Measurements from ENCODE around the gene MYLK. TPM values are rescaled to one million over a fixed set of nuclear protein-coding genes. Genes with fewer than 3 reads are reported as not detected.

MYLK gene
- total and polyA plus RNA-seq, 2 of the 4 experiments (the other 2 are of a cell fraction), result 299 to 484 TPM

- Histone ChIP-seq H3K79me1 (ENCODE audit: low read depth in 1 of 2, low read length in 2 of 2) (peaks cover 37 to 84% of the 10 kb centered on the region in 2 experiments), H3K36me3 (ENCODE audit: control insufficient read depth, insufficient read depth, low read length) (peaks cover 49% of the 10 kb centered on the region), H2AK9ac (replicated peaks; ENCODE audit: low read depth, low read length, poor library complexity) (no peak overlapping the region), H3K14ac (replicated peaks; ENCODE audit: low read depth, low read length) (no peak overlapping the region), H2BK5ac (ENCODE audit: low read depth, low read length, poor library complexity, severe bottlenecking) (no peak overlapping the region), H2BK20ac (ENCODE audit: low read depth, low read length) (no peak overlapping the region), H3K4me2 (ENCODE audit: low read depth, low read length) (no peak overlapping the region; the same call in 1 of the 2 replicates), H3K18ac (ENCODE audit: low read depth, low read length) (no peak overlapping the region), H3K27ac (ENCODE audit: insufficient read depth, low read length) (no peak overlapping the region), H3K9me3 (ENCODE audit: control insufficient read depth, insufficient read depth, low read length) (no peaks in the 10 kb centered on the region), H3K4ac (ENCODE audit: low read depth, low read length) (peak overlapping the region; percentile 34; the same call in 1 of the 2 replicates), H4K20me1 (ENCODE audit: insufficient read depth, low read length) (no peaks in the 10 kb centered on the region), H3K27me3 (ENCODE audit: control insufficient read depth, insufficient read depth, low read length) (no peaks in the 10 kb centered on the region), H3K9ac (ENCODE audit: low read depth, low read length) (no peak overlapping the region), H2BK120ac (ENCODE audit: low read depth, low read length) (no peak overlapping the region), H3K4me3 (ENCODE audit: insufficient read depth, low read depth, low read length) (no peak overlapping the region), H3K9me1 (ENCODE audit: insufficient read depth, low read length) (peaks cover 30% of the 10 kb centered on the region), H2AFZ (replicated peaks; ENCODE audit: low read length, poor library complexity) (no peak overlapping the region), H2AK5ac (ENCODE audit: low read depth, low read length) (no peak overlapping the region), H4K5ac (ENCODE audit: low read depth, low read length) (no peak overlapping the region; the same call in 1 of the 2 replicates), H4K8ac (ENCODE audit: low read depth in 2 of 2, low read length in 2 of 2) (no peak overlapping the region), H3K4me1 (ENCODE audit: control insufficient read depth, insufficient read depth, low read length) (peaks cover 18% of the 10 kb centered on the region), H3K23ac (ENCODE audit: low read depth, low read length) (peak overlapping the region; percentile 7; the same call in 1 of the 2 replicates), H3K56ac (ENCODE audit: extremely low read depth, insufficient read depth, low read length) (no peak overlapping the region), H4K91ac (ENCODE audit: insufficient read depth, low read depth, low read length) (no peak overlapping the region; the same call in 1 of the 2 replicates), H2BK15ac (ENCODE audit: low read depth, low read length) (no peak overlapping the region)
- DNase-seq (no peak), ATAC-seq (ENCODE audit: low read depth) (no peak)
- WGBS, 2 experiments (ENCODE audit: extremely low coverage in 2 of 2, insufficient read length in 1 of 2), result no CpG with 5 or more reads among the region's 4 CpGs
- BruUV-seq (replicated peaks), result no TSS peak
- ChIA-PET CTCF (no interaction called here), POLR2A (ENCODE audit: unreplicated experiment) (interaction anchor here (0.6 kb wide), 1 partner anchor 41 kb away, joined by 3 read pairs; no protein-coding TSS in a partner anchor)
- dilution Hi-C loops (cut with HindIII; ENCODE audit: low sequenced_read_pairs, unreplicated experiment), result no loop called here
- TF ChIP-seq MAFK (IDR thresholded peaks at IDR 0.05; ENCODE audit: low read depth, low read length) (no peak), MAZ (IDR thresholded peaks at IDR 0.05; ENCODE audit: borderline replicate concordance, low read depth, low read length) (no peak), RFX5 (IDR thresholded peaks at IDR 0.05; ENCODE audit: low read depth, low read length) (no peak), SMC3 (IDR thresholded peaks at IDR 0.05; ENCODE audit: low read depth, low read length) (no peak), ELK1 (IDR thresholded peaks at IDR 0.05; ENCODE audit: borderline replicate concordance, low read depth, low read length) (no peak), CHD1 (IDR thresholded peaks at IDR 0.05; ENCODE audit: low read depth, low read length) (no peak), RCOR1 (IDR thresholded peaks at IDR 0.05; ENCODE audit: insufficient replicate concordance, low read length) (no peak), NFE2L2 (IDR thresholded peaks at IDR 0.05; ENCODE audit: low read depth, low read length) (no peak), MXI1 (IDR thresholded peaks at IDR 0.05; ENCODE audit: borderline replicate concordance, low read depth, low read length) (no peak), POLR2A (IDR thresholded peaks at IDR 0.05; ENCODE audit: low read depth, low read length) (no peak), BHLHE40 (IDR thresholded peaks at IDR 0.05; ENCODE audit: low read depth, low read length) (no peak), FOS (IDR thresholded peaks at IDR 0.05; ENCODE audit: low read depth, low read length) (no peak), CTCF (conservative IDR thresholded peaks at IDR 0.05; ENCODE audit: low read depth, low read length) (no peak), RAD21 (IDR thresholded peaks at IDR 0.05; ENCODE audit: low read length) (no peak)
- intact Hi-C loops (cut with micrococcal nuclease), result no loop called here
- in situ Hi-C loops (cut with MboI; ENCODE audit: low sequenced_read_pairs), result no loop called here
Observed at GRCh38 chr3:123798550-123798949, 85.6 kb downstream of the MYLK start.

Measured in IMR-90 (cell line).